Stimulated activated CD4-positive, alpha-beta T cell treated with anti-CD3 and anti-CD28 coated beads, TNF-alpha, amount 100 ng/mL, for 48 hours (primary cell): Measurements from ENCODE around the gene NRTN.

Source experiments
- DNase-seq, 3 donors: peaks; one replicate each; pipeline ENCODE4 v3.0.0-alpha.2; 2020; ENCODE audit warnings: low read depth in 3 of 3

NRTN gene

GRCh38 chr19:5790559-5791520, 14.0 kb upstream of the NRTN start, which contains the start of gene DUS3L:
DUS3L (minus strand) TSS chr19:5791163; CDS start chr19:5791141, 22 bp downstream.
- DNase-seq: peak; percentile 93 to 98 (median 96)

- DNase-seq: no peak
Measured at GRCh38 chr19:5792224-5792623, 12.6 kb upstream of the NRTN start.

GRCh38 chr19:5793188-5793587, 11.7 kb upstream of the NRTN start:
- no peak for DNase-seq

GRCh38 chr19:5795382-5795919, 9.4 kb upstream of the NRTN start:
- DNase-seq: no peak

- no peak for DNase-seq
Measured at GRCh38 chr19:5798244-5798643, 6.6 kb upstream of the NRTN start.

GRCh38 chr19:5799247-5800241, 5.3 kb upstream of the NRTN start:
- DNase-seq: no peak

GRCh38 chr19:5800361-5801270, 4.3 kb upstream of the NRTN start:
- DNase-seq: no peak

- no peak for DNase-seq
Measured at GRCh38 chr19:5801796-5802619, 2.9 kb upstream of the NRTN start.

GRCh38 chr19:5803441-5803751, 1.5 kb upstream of the NRTN start:
- DNase-seq: no peak

GRCh38 chr19:5803752-5804515, 933 bp upstream of the NRTN start:
- DNase-seq: peak; percentile 91 to 94 (median 92)

GRCh38 chr19:5805462-5806132, 730 bp downstream of the NRTN start:
- peak in 2 of 3 donors; percentile 47 to 62 for DNase-seq

- DNase-seq: no peak
Measured at GRCh38 chr19:5806133-5806489, 1.2 kb downstream of the NRTN start.

- DNase-seq: no peak
Measured at GRCh38 chr19:5806905-5807304, 2.0 kb downstream of the NRTN start.

- no peak for DNase-seq
Measured at GRCh38 chr19:5808120-5808816, 3.4 kb downstream of the NRTN start.

GRCh38 chr19:5809053-5809452, 4.2 kb downstream of the NRTN start:
- DNase-seq: no peak

- DNase-seq: no peak
Measured at GRCh38 chr19:5809469-5809868, 4.6 kb downstream of the NRTN start.

- DNase-seq: no peak
Measured at GRCh38 chr19:5811117-5811516, 6.2 kb downstream of the NRTN start.
